RWPE1 (cell line): Measurements from ENCODE around the gene TRIM15.

Experiments
- CTCF ChIA-PET: fragments of 350-600 bp; sonication (Branson Sonifier 250); formaldehyde crosslinking; extraction: SDS; loops from one replicate; lab custom pipeline; 2021; lab: Yijun Ruan, JAX
- POLR2A ChIA-PET: fragments of 400-600 bp; formaldehyde crosslinking; extraction: SDS; loops from one replicate; lab custom pipeline; 2020; ENCODE audit warnings: antibody characterized with exemption; ENCODE audit not compliant: low non-redundant PET; lab: Yijun Ruan, JAX
- DNase-seq: peaks from one replicate; pipeline ENCODE4 v3.0.0; 2012; ENCODE audit warnings: low spot score
- H3K27ac ChIP-seq: fragments of 450-650 bp; 2 replicates; pipeline ENCODE4 v1.5.1; 2017
- TF ChIP-seq, protein P1 (sequence below): fragments of 450-650 bp; conservative IDR thresholded peaks from 2 replicates; pipeline ENCODE4 v1.5.1; 2017; ENCODE audit warnings: low read depth, mild to moderate bottlenecking

TRIM15 gene

DNA sequence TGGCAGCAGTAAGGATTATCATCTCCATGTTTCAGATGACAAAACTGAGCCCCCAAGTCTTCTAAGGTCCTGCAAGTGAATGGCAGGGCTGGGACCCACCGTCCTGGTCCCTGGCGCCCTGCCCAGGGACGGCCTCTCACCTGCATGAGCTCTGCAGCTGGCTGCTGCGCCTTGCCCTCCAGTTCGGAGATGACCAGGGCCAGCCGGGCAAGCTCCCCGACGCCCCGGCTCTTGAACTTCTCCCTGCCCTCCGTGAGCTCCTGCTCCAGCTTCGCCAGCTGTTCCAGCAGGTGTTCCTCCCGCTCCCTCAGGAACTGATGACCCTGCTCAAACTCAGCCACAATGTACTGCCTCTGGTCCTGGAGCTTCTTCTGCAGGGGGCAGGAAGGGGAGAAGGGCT lies 33.0 kb downstream of the TRIM15 start:
- H3K27ac ChIP-seq, result no peak overlapping the region
- POLR2A ChIA-PET, result no interaction called here
- CTCF ChIA-PET, result interaction anchor here (0.6 kb wide), 1 partner anchor 42 kb away, joined by 5 read pairs; no protein-coding TSS in a partner anchor
- TF ChIP-seq, protein P1, sequence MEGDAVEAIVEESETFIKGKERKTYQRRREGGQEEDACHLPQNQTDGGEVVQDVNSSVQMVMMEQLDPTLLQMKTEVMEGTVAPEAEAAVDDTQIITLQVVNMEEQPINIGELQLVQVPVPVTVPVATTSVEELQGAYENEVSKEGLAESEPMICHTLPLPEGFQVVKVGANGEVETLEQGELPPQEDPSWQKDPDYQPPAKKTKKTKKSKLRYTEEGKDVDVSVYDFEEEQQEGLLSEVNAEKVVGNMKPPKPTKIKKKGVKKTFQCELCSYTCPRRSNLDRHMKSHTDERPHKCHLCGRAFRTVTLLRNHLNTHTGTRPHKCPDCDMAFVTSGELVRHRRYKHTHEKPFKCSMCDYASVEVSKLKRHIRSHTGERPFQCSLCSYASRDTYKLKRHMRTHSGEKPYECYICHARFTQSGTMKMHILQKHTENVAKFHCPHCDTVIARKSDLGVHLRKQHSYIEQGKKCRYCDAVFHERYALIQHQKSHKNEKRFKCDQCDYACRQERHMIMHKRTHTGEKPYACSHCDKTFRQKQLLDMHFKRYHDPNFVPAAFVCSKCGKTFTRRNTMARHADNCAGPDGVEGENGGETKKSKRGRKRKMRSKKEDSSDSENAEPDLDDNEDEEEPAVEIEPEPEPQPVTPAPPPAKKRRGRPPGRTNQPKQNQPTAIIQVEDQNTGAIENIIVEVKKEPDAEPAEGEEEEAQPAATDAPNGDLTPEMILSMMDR, result no peak
- no peak for DNase-seq

DNA sequence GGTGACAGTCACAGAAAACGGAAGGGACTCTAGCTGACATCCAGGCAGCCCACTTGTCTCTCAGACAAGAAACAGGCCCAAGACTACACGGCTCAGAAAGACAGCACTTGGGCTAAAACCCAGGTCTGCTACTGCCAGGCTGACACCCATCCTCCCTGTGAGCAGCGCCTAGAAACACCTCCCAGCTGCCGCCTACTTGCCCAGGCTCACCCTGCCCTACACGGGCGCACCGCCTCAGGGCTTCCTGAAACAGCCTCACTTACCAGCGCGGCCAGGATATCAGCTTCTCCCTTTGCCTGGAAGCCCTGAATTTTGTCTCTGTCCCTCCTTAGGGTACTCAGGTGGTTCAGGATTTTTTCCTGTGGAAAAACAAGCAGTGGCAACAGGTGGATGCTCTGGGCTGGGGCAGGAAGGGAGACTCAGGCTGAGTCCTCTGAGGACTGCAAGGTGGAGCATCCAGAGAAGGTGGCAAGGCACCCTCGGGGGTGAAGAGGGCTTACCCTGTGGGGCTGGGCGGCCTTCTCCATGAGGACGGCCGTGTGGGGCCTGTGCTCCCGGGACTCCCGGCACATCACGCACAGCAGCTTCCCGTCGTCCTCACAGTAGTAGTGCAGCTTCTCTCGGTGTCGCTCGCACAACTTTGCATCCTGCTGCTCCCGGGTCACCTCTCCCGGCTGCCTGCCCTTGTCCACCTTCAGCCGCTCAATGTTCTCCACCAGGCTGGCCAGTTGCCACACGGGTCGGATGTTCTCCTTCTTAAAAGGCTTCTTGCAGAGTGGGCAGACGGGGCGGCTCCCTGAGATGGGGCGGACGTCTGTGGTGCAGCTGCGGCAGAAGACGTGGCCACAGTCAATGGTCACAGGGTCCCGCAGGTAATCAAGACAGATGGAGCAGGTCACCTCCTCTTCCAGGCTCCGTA lies 35.1 kb downstream of the TRIM15 start:
- TF ChIP-seq, protein P1, result no peak

DNA sequence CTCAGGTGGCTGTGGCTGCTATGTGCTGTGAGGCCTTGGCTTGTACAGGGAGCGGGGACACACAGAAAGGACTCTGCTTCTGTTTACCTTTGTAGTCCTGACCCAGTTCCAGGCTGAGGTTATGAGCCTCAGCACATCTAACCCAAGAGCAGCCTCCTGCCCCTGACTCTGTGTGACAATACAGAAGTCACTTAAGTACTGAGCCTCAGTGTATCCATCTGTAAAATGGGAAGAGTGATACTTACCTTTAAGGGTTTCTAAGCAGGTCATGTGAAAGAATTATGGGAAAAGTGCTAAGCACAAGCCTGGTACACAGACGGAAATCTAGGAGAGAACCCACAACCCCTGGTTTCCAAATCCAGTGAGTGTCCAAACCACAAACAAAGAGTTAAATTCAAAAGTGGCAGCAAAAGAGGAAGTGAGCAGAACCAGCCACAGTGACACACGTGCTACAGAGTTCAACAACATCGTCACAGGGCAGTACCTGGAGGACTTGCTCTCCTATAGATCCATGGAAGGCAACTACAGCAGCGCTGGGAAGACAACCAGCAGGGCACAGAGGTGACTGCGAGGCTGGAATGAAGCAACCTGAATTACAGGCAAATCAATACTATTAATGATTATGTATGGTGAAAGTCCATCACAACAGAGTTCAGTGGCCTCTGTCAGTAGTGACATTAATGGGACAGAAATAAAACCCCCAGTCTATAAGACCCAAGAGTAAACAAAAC lies 37.4 kb downstream of the TRIM15 start:
- POLR2A ChIA-PET, result no interaction called here
- TF ChIP-seq, protein P1, result no peak
- CTCF ChIA-PET, result no interaction called here
- no peak overlapping the region for H3K27ac ChIP-seq
- DNase-seq, result no peak

More for the DNA sequence above, 35.1 kb downstream of the TRIM15 start:
- ChIA-PET POLR2A (no interaction called here), CTCF (interaction anchor here (0.5 to 0.6 kb wide), 2 partner anchors 66 to 112 kb away, joined by 3 to 4 read pairs; no protein-coding TSS in a partner anchor)
- no peak for DNase-seq
- H3K27ac ChIP-seq, result 0 out of 2 replicates have a peak overlapping the region, but pooled peaks have one; percentile 16

DNA sequence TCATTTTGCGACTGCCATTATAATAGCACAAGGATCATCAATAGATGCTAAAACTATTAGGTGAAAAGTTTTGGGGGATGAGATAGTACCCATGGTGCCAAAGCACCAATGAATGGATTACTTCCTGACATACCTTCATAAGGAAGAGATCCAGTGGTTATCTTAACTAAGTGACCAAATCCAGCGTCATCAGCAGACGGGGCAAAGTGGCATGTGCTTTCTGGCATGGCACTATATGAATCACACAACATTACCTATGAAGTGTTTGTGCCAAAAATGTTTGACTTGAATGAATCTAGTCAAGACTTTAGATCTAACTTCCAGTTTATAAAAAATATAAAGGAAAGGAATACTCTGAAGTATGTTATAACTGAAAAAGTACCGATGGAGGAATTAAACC lies 39.0 kb downstream of the TRIM15 start:
- ChIA-PET POLR2A (no interaction called here), CTCF (no interaction called here)
- no peak overlapping the region for H3K27ac ChIP-seq
- DNase-seq, result no peak
- TF ChIP-seq, protein P1, result no peak

DNA sequence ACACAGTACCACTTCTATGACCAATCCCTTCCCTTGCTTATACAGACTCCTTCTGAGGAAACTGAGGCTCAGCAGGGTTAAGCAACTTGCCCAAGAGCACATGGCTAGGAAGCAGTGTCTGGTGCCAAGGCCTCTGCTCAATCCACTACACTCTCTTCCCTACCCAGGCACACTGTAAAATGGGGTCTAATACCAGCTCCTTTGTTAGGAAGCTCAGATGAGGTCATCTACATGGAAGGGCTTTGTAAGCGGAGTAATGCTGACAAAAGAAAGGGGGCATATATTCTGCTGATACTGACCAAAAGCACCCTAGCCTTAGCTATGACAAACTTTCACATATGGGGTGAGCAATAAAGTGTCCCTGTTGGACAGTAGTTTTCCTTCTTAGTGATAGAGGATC lies 40.8 kb downstream of the TRIM15 start:
- CTCF ChIA-PET, result interaction anchor here (0.7 kb wide), 1 partner anchor 212 kb away, joined by 3 read pairs; no protein-coding TSS in a partner anchor
- TF ChIP-seq, protein P1, result no peak
- no peak overlapping the region for H3K27ac ChIP-seq
- POLR2A ChIA-PET, result interaction anchor here (0.9 kb wide), 1 partner anchor 8 kb away, joined by 3 read pairs; no protein-coding TSS in a partner anchor
- no peak for DNase-seq

DNA sequence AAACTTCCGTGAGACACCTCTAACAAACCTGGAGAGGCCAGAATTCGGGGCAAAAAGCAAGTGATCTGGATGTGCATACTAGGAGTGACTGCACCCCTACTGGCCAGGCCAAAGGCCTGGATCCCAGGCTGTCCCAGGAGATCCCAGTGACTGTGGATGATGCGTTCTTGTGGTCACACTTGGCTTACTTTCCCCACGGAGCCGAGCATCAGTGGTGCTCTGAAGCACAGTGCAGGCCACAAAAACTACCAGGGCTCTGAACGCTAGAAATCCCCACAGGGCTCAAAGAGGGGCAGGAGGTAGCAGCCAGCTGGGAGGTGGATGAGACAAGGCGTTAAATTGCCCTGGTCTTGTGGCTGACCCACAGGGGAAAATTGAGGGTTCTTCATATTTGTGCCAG lies 42.8 kb downstream of the TRIM15 start:
- no peak for DNase-seq

More for the DNA sequence above, 42.8 kb downstream of the TRIM15 start:
- POLR2A ChIA-PET, result interaction anchor here (0.5 kb wide), 1 partner anchor 111 kb away, joined by 3 read pairs; no protein-coding TSS in a partner anchor
- H3K27ac ChIP-seq, result peak overlapping the region; percentile 96
- CTCF ChIA-PET, result interaction anchor here (0.6 to 1.4 kb wide), 2 partner anchors 18 to 75 kb away, joined by 3 read pairs; no protein-coding TSS in a partner anchor
- TF ChIP-seq, protein P1, result no peak
